OCI-LY1 (cell line): ENCODE data around the gene NFKBIB.

Source experiments
- EZH2 ChIP-seq: fragments of 200-600 bp; sonication (generic), shearing (Covaris generic); IDR thresholded peaks from 2 replicates; pipeline ENCODE4 v1.8.0; 2017; ENCODE audit warnings: borderline replicate concordance, mixed run types, mild to moderate bottlenecking, antibody characterized with exemption, low read length, moderate library complexity, mixed read lengths
- TF ChIP-seq, protein P1 (sequence below): fragments of 200-600 bp; sonication (generic), shearing (Covaris generic); IDR thresholded peaks from 2 replicates; pipeline ENCODE4 v1.5.1; 2017; ENCODE audit warnings: mild to moderate bottlenecking, antibody characterized with exemption, low read length, moderate library complexity, mixed read lengths

DNA sequence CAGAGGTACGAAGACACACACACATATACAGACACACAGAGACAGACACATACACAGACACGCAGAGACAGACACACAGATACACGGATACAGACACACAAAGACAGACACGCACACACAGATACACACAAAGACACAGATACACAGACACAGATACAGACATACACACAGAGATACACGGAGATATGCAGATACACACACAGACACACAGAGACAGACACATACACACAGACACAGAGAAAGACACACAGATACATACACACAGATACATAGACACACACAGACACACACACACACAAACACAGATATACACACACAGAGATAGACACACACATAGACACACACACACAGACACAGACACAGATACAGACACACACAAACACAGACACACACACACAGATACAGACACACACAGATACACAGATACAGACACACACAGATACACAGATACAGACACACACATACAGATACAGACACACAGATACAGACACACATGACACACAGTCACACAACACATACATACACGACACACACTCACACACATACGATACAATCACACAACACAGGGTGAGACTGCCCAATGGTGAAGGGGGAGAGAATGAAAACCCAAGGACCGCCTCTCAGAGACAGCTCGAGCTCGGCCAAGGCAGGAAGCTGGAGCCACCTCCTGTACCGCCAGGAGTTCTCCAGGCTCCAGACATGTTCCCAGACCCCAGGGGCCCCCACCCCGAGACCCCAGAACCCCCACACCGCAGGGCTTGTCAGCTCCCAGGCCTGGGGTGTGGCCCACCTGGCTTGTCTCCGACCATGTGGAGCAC is 21.0 kb downstream of the NFKBIB start:
- TF ChIP-seq, protein P1, sequence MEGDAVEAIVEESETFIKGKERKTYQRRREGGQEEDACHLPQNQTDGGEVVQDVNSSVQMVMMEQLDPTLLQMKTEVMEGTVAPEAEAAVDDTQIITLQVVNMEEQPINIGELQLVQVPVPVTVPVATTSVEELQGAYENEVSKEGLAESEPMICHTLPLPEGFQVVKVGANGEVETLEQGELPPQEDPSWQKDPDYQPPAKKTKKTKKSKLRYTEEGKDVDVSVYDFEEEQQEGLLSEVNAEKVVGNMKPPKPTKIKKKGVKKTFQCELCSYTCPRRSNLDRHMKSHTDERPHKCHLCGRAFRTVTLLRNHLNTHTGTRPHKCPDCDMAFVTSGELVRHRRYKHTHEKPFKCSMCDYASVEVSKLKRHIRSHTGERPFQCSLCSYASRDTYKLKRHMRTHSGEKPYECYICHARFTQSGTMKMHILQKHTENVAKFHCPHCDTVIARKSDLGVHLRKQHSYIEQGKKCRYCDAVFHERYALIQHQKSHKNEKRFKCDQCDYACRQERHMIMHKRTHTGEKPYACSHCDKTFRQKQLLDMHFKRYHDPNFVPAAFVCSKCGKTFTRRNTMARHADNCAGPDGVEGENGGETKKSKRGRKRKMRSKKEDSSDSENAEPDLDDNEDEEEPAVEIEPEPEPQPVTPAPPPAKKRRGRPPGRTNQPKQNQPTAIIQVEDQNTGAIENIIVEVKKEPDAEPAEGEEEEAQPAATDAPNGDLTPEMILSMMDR, result no peak
- no peak for TF ChIP-seq EZH2
